GM21619 (cell line): Measurements from ENCODE around the gene CPPED1.

Experiments
- ATAC-seq: cut with Tn5 transposase; IDR thresholded peaks from one replicate; pipeline ENCODE4 v1.9.1; 2021; ENCODE audit not compliant: unreplicated experiment

CPPED1 gene

GRCh38 chr16:12653820-12654392 is 149.8 kb downstream of the CPPED1 start:
- ATAC-seq: no peak

DNA sequence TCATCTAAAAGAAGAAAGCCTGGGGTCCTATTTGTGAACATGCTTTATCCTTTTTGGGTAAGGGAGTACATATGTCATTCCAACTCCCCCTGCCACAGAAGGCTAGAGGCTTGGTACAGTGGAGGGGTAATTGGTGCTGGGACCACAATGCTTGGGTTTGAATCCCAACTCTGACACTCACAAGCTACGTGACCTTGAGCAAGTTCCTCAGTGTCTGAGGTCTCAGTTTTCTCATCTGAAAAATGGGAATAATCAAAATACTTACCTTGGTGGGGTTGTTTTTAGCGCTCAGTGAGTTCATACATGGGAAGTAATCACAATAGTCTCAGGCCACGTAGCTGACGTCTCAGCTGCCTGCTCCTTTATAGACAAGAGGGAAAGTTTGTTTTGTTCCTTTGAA is 150.8 kb downstream of the CPPED1 start:
- ATAC-seq: no peak

DNA sequence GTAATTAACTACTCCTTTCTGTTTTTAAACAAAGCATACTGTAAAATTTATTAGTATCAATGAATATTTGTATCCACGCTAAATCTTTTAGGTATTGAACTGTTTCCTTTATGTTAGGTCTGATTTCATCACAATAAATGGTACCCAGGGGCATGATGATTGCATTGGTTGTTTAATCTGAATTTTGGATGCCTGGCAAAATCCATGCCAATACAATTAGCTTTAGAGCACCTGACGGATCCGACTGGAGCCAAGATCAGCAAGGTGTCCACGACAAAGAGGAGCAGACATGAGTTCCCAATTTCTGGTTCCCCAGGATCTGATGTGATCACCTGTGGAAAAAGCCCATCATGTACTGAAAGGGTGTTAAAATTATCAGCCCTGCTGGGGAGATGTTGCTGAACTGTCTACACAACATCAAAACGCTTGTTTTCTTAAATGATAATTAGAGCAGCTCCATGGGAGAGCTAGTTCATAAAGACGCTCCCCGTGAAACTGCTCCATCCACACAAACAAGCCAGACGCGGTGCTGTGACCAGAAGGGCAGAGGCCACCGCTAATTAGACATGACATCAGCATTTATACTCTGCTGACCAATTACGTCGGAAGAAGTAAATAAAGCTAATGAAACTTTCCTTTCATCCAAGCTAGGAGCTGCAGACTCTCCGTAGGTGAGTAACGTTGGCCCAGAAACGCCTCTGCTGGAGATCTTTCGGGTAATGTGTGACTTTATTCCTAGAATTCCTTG is 151.7 kb downstream of the CPPED1 start:
- no peak for ATAC-seq

GRCh38 chr16:12649356-12649755 is 154.3 kb downstream of the CPPED1 start:
- no peak for ATAC-seq

DNA sequence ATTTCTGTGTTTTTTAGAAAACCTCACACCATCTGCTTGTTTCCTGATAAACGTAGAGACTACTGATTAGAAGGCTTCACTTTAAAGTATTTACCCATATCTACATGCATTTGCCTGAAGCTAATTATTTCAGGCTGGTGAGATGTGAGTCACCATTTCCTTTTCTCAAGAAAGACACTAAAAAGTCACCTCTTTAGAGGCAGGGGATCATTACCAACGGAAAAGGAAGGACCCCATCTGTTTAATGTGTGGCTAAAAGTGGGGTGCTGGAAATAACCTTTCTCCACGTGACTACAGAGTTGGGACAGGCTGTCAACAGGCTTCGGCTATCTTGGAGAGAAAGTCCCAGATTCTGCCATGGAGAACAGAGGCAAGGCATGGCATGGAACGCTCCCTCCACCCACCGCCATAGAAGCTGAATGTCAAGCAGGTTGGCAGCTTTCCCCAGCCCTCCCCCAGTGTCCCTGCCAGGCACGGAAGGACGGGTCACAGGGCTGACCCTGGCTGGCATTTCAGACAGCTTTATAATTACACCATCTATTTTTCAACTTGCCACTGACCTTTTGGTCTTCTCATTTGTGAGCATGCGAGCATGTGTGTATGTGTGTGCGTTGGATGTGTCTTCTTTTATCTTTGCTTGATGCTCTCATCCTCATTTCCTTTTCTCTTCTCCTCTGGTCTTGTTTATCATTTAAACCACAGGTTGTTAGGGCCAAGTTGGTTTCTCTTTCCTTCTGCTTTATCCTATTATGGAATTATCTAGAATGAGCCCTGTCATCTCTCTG is 157.0 kb downstream of the CPPED1 start:
- peak; percentile 57 for ATAC-seq

GRCh38 chr16:12646098-12646489 is 157.6 kb downstream of the CPPED1 start:
- no peak for ATAC-seq

DNA sequence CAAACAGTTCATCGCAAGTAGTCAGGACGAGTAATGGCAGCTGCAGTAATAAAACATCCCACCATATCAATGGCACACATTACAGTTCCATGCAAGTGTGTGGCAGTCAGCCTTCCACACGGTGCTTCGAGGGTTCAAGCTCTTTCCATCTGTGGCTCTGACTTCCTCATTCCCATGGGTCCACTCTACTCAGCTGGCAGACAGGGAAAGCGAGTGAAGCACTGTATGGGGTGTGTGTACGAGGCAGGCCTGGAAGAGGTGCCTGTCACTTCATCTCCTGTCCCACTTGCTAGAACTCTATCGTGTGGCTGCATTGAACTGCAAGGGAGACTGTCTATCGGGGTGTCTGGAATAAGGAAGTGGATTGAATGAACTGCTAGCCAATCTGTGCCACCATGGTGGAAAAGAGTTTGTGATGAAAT is 160.6 kb downstream of the CPPED1 start:
- ATAC-seq: no peak

DNA sequence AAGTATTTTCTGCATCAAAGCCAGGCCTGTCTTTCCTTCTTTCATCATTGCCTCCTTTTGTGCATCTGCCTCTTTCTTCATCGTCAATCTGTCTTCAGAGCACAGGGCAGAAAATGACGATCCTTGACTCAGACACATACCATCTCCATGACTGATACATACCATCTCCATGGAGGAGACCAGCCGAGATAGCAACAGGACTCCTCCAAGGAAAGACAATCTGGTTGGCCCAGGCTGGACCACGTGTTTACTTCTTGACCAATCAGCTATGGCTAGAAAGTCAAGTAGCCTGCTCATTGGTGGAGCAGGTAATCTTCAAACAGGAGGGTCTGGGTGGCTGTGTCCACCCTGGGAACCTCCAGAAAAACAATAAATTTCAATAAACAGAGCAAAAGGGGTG is 164.6 kb downstream of the CPPED1 start:
- ATAC-seq: no peak

- no peak for ATAC-seq
Measured at GRCh38 chr16:12637002-12637401, 166.7 kb downstream of the CPPED1 start.

GRCh38 chr16:12629271-12629670 is 174.4 kb downstream of the CPPED1 start:
- no peak for ATAC-seq

GRCh38 chr16:12628536-12628935 is 175.2 kb downstream of the CPPED1 start:
- no peak for ATAC-seq

DNA sequence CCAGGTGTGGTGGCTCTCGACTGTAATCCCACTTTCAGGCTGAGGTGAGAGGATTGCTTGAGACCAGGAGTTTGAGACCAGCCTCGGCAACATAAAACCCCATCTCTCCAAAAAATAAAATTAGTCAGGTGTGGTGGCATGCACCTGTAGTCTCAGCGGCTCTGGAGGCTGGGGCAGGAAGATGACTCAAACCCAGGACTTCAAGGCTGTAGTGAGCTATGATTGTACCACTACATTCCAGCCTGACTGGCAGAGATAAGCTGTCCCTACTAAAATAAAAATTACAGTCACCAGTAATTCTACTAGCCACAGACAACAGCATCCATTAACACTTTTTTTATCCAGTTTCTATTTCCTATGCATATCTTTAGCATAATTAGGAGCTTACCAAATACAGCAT is 176.3 kb downstream of the CPPED1 start:
- no peak for ATAC-seq

- ATAC-seq: no peak
Measured at GRCh38 chr16:12626411-12626810, 177.3 kb downstream of the CPPED1 start.

DNA sequence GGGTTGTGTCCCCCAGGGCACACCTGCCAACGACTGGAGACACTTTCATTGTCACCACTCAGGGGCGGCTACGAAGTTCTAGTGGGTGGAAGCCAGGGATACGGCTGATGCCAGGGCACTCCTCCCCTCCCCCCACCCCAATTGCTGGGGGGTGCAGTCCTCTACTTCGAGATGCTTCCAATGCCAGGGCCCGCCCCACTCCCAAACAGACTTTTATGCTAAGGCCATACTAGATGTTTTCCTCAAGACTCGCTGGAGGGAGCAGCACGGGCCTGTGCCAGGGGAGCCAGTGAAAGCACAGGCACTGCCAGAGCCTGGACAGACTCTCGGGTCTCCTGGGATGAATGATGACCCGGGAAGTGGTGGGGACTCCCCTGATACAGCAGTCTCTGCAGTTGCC is 178.0 kb downstream of the CPPED1 start:
- ATAC-seq: no peak

DNA sequence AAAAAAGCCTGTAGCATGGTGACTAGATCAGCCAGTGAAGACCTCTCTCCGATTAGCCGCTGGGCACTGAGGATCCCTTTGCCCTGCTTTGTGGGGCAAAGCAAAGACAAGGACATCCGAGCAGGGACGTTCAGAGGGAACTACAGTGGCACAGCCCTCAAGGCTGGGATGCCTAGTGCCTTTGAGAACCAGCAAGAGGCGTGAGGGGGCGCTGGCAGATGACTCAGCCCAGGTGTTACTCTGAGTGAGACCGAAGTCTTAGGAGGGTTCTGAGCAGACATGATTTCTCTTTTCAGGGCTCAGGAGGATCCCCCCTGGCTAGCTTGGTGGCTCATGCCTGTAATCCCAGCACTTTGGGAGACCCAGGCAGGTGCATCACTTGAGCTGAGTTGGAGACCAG is 178.6 kb downstream of the CPPED1 start:
- ATAC-seq: no peak

DNA sequence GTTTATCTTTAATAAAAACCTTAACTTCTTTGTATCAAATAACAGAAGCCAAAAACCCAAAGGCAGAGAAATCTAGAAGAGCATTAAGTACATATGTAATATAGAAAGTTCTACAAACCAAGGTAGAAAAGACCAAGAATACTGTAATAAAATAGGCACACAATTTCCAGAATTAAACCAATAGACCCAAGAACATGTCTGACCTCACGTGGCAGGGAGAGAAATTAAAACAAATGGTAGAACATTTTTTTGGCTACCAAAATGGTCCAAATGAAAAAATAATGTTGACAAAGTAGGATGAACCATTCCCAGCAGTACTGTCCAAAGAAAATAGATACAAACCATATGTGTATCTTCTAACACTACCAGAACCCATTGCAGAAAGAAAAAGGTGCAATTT is 183.5 kb downstream of the CPPED1 start:
- ATAC-seq: no peak

GRCh38 chr16:12618515-12618914 is 185.2 kb downstream of the CPPED1 start:
- ATAC-seq: no peak

- no peak for ATAC-seq
Measured at GRCh38 chr16:12617401-12617819, 186.3 kb downstream of the CPPED1 start.

- ATAC-seq: no peak
Measured at GRCh38 chr16:12614662-12615278, 188.9 kb downstream of the CPPED1 start.

DNA sequence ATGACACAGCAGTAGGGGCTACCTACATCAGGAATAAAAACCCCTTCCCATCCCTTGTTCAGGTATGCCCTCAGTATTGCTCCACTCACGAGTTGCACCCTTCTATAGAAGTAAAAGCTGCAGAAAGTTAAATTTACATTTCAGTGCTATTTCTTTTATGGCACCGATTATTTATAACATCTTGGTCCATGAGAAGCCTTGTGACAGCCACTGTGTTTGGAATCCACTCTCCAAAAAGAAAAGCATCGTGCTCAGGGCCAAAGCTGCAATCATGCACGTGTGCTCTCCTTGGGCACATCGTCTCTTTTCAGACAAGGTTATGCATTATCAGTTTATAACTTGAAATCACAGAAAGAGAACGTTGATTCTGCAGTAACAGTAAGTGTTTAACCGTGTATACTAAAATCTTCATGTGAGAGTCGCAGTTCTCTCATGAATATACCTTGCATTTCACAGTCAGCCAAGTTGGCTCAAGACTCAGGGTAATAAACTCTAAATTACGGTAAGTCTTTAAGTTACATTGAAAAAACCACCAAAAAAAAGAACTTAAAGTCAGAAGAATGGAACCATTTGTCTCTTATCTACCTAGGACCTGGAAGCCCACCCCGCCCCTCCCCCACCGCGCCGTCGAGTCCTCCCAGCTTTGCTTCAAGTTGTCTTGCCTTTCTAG is 189.6 kb downstream of the CPPED1 start:
- ATAC-seq: no peak
